WTC11 (cell line): ENCODE results near the gene USF2. TPM values are rescaled to one million over a fixed set of nuclear protein-coding genes. Genes with fewer than 3 reads are reported as not detected.

Experiments used
- ATAC-seq: fragments of 200-7000 bp; cut with Tn5 transposase; 2 replicates; pipeline ENCODE4 v1.10.0; 2021; ENCODE audit warnings: mild to moderate bottlenecking, moderate library complexity
- CTCF ChIA-PET: fragments of 300-600 bp; sonication (Branson Sonifier 250); formaldehyde crosslinking; loops from one replicate; lab custom pipeline; 2021; ENCODE audit warnings: antibody characterized with exemption; lab: Charles Lee
- POLR2A ChIA-PET: fragments of 350-600 bp; sonication (Branson Sonifier 250); formaldehyde crosslinking; loops from one replicate; lab custom pipeline; 2021; ENCODE audit warnings: antibody characterized with exemption; lab: Charles Lee
- DNase-seq: peaks from one replicate; pipeline ENCODE4 v3.0.0; 2021; ENCODE audit warnings: low spot score
- H3K27ac Mint-ChIP-seq: 2 replicates; pipeline ENCODE4 v1.8.0; 2021; ENCODE audit warnings: mixed read lengths
- H3K27me3 Mint-ChIP-seq: 2 replicates; pipeline ENCODE4 v1.8.0; 2021; ENCODE audit warnings: low read depth, mild to moderate bottlenecking, moderate library complexity, mixed read lengths
- H3K36me3 Mint-ChIP-seq: 2 replicates; pipeline ENCODE4 v1.8.0; 2021; ENCODE audit warnings: mixed read lengths
- H3K4me1 Mint-ChIP-seq: 2 replicates; pipeline ENCODE4 v1.8.0; 2022; ENCODE audit warnings: mixed read lengths
- H3K4me3 Mint-ChIP-seq: 2 replicates; pipeline ENCODE4 v1.8.0; 2021; ENCODE audit warnings: mild to moderate bottlenecking, moderate library complexity, mixed read lengths
- H3K9me3 Mint-ChIP-seq: 2 replicates; pipeline ENCODE4 v1.8.0; 2021; ENCODE audit warnings: mixed read lengths
- ATF1 ChIP-seq: sonication (generic); formaldehyde crosslinking; IDR thresholded peaks from 2 replicates; pipeline ENCODE4 v1.8.1; 2023; ENCODE audit warnings: mild to moderate bottlenecking, moderate library complexity, missing genetic modification reagents
- CDX4 ChIP-seq: fragments of 250-450 bp; sonication (Bioruptor Pico); IDR thresholded peaks from 2 replicates; pipeline ENCODE4 v1.9.0; 2021; ENCODE audit warnings: moderate library complexity, mild to moderate bottlenecking, inconsistent platforms, borderline replicate concordance
- CREM ChIP-seq: sonication (generic); formaldehyde crosslinking; IDR thresholded peaks from 2 replicates; pipeline ENCODE4 v1.8.1; 2022; ENCODE audit warnings: mild to moderate bottlenecking, missing genetic modification reagents, moderate library complexity
- ERG ChIP-seq: fragments of 250-450 bp; sonication (Bioruptor Pico); IDR thresholded peaks from 2 replicates; pipeline ENCODE4 v1.8.0; 2021; ENCODE audit warnings: mild to moderate bottlenecking
- ETV6 ChIP-seq: sonication (generic); formaldehyde crosslinking; IDR thresholded peaks from 2 replicates; pipeline ENCODE4 v1.8.1; 2022; ENCODE audit warnings: mild to moderate bottlenecking, missing genetic modification reagents
- GTF2I ChIP-seq: fragments of 250-450 bp; sonication (Bioruptor Pico); conservative IDR thresholded peaks from 2 replicates; pipeline ENCODE4 v1.4.0; 2021; ENCODE audit warnings: mild to moderate bottlenecking
- KAT7 ChIP-seq: sonication (generic); formaldehyde crosslinking; IDR thresholded peaks from 2 replicates; pipeline ENCODE4 v1.8.1; 2023; ENCODE audit warnings: missing genetic modification reagents, mild to moderate bottlenecking, borderline replicate concordance
- MXD4 ChIP-seq: fragments of 250-450 bp; sonication (Bioruptor Pico); IDR thresholded peaks from 2 replicates; pipeline ENCODE4 v1.8.0; 2021; ENCODE audit warnings: mild to moderate bottlenecking, moderate library complexity, borderline replicate concordance
- NFATC4 ChIP-seq: fragments of 250-450 bp; sonication (Bioruptor Pico); IDR thresholded peaks from 2 replicates; pipeline ENCODE4 v1.9.0; 2021; ENCODE audit warnings: mild to moderate bottlenecking
- NR2C2 ChIP-seq: sonication (generic); formaldehyde crosslinking; IDR thresholded peaks from 2 replicates; pipeline ENCODE4 v1.8.0; 2022; ENCODE audit warnings: mild to moderate bottlenecking, missing genetic modification reagents
- NR3C1 ChIP-seq: sonication (generic); formaldehyde crosslinking; conservative IDR thresholded peaks from 2 replicates; pipeline ENCODE4 v1.8.1; 2023; ENCODE audit warnings: low read depth, mild to moderate bottlenecking, missing genetic modification reagents
- SMAD4 ChIP-seq: sonication (generic); formaldehyde crosslinking; IDR thresholded peaks from 2 replicates; pipeline ENCODE4 v1.8.0; 2022; ENCODE audit warnings: mild to moderate bottlenecking, missing genetic modification reagents
- TEAD4 ChIP-seq: sonication (generic); formaldehyde crosslinking; IDR thresholded peaks from 2 replicates; pipeline ENCODE4 v1.8.0; 2022; ENCODE audit warnings: mild to moderate bottlenecking, missing genetic modification reagents
- TP53 ChIP-seq: sonication (generic); formaldehyde crosslinking; IDR thresholded peaks from 2 replicates; pipeline ENCODE4 v1.8.1; 2023; ENCODE audit warnings: mild to moderate bottlenecking, missing genetic modification reagents
- ZNF121 ChIP-seq: sonication (generic); formaldehyde crosslinking; IDR thresholded peaks from 2 replicates; pipeline ENCODE4 v1.8.0; 2023; ENCODE audit warnings: missing genetic modification reagents
- ZNF232 ChIP-seq: sonication (generic); formaldehyde crosslinking; IDR thresholded peaks from 2 replicates; pipeline ENCODE4 v1.8.0; 2022; ENCODE audit warnings: mild to moderate bottlenecking, missing genetic modification reagents
- ZNF532 ChIP-seq: fragments of 250-450 bp; sonication (Bioruptor Pico); IDR thresholded peaks from 2 replicates; pipeline ENCODE4 v1.9.0; 2021; ENCODE audit warnings: mild to moderate bottlenecking, borderline replicate concordance
- ZSCAN18 ChIP-seq: fragments of 250-450 bp; sonication (Bioruptor Pico); IDR thresholded peaks from 2 replicates; pipeline ENCODE4 v2.1.2; 2022; ENCODE audit warnings: mild to moderate bottlenecking, moderate library complexity
- total RNA-seq: library from RNA; stranded (reverse); gene quantifications from 3 replicates; pipeline ENCODE4 v1.2.3, GENCODE V29; 2021
- TF ChIP-seq, protein P1 (sequence below): fragments of 250-450 bp; sonication (Bioruptor Pico); IDR thresholded peaks from 2 replicates; pipeline ENCODE4 v1.9.0; 2021; ENCODE audit warnings: mild to moderate bottlenecking
- TF ChIP-seq, protein P2 (sequence below): sonication (generic); formaldehyde crosslinking; IDR thresholded peaks from 2 replicates; pipeline ENCODE4 v1.8.0; 2022; ENCODE audit warnings: mild to moderate bottlenecking, missing genetic modification reagents
- TF ChIP-seq, protein P3 (sequence below): sonication (generic); formaldehyde crosslinking; conservative IDR thresholded peaks from 2 replicates; pipeline ENCODE4 v1.8.1; 2022; ENCODE audit warnings: mild to moderate bottlenecking, missing genetic modification reagents
- TF ChIP-seq, protein P4 (sequence below): fragments of 250-450 bp; sonication (Bioruptor Pico); conservative IDR thresholded peaks from 2 replicates; pipeline ENCODE4 v1.9.0; 2021; ENCODE audit warnings: mild to moderate bottlenecking

The USF2 gene
- total RNA-seq, 1 experiment from 2014 or later, result 109 TPM

- H3K27ac Mint-ChIP-seq, result no peak overlapping the region
- no peak for TF ChIP-seq SMAD4 (CRISPR knock-in tag)
- no peak for TF ChIP-seq KAT7 (CRISPR knock-in tag)
- no peak for TF ChIP-seq ZNF232 (CRISPR knock-in tag)
- no peak for TF ChIP-seq ZNF121 (CRISPR knock-in tag)
- no peak for TF ChIP-seq NR3C1 (CRISPR knock-in tag)
- no peak for TF ChIP-seq NFATC4 (CRISPR knock-in tag)
- TF ChIP-seq ZSCAN18 (CRISPR knock-in tag), result no peak
- TF ChIP-seq, protein P1, sequence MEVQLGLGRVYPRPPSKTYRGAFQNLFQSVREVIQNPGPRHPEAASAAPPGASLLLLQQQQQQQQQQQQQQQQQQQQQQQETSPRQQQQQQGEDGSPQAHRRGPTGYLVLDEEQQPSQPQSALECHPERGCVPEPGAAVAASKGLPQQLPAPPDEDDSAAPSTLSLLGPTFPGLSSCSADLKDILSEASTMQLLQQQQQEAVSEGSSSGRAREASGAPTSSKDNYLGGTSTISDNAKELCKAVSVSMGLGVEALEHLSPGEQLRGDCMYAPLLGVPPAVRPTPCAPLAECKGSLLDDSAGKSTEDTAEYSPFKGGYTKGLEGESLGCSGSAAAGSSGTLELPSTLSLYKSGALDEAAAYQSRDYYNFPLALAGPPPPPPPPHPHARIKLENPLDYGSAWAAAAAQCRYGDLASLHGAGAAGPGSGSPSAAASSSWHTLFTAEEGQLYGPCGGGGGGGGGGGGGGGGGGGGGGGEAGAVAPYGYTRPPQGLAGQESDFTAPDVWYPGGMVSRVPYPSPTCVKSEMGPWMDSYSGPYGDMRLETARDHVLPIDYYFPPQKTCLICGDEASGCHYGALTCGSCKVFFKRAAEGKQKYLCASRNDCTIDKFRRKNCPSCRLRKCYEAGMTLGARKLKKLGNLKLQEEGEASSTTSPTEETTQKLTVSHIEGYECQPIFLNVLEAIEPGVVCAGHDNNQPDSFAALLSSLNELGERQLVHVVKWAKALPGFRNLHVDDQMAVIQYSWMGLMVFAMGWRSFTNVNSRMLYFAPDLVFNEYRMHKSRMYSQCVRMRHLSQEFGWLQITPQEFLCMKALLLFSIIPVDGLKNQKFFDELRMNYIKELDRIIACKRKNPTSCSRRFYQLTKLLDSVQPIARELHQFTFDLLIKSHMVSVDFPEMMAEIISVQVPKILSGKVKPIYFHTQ (CRISPR knock-in tag), result no peak
- TF ChIP-seq GTF2I (CRISPR knock-in tag), result no peak
- TF ChIP-seq CREM (CRISPR knock-in tag), result no peak
- no peak for TF ChIP-seq CDX4 (CRISPR knock-in tag)
- TF ChIP-seq ETV6 (CRISPR knock-in tag), result no peak
- TF ChIP-seq, protein P2, sequence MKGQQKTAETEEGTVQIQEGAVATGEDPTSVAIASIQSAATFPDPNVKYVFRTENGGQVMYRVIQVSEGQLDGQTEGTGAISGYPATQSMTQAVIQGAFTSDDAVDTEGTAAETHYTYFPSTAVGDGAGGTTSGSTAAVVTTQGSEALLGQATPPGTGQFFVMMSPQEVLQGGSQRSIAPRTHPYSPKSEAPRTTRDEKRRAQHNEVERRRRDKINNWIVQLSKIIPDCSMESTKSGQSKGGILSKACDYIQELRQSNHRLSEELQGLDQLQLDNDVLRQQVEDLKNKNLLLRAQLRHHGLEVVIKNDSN (CRISPR knock-in tag), result no peak
- no peak for TF ChIP-seq MXD4 (CRISPR knock-in tag)
- no peak for TF ChIP-seq NR2C2 (CRISPR knock-in tag)
- H3K27me3 Mint-ChIP-seq, result no peaks in the 10 kb centered on the region
- peaks cover 50% of the 10 kb centered on the region for H3K36me3 Mint-ChIP-seq
- H3K9me3 Mint-ChIP-seq, result no peaks in the 10 kb centered on the region
- ChIA-PET CTCF (interaction anchor here (0.9 to 1.2 kb wide), 2 partner anchors 9 to 202 kb away, joined by 5 to 7 read pairs; no protein-coding TSS in a partner anchor), POLR2A (interaction anchor here (1.6 kb wide), 1 partner anchor 9 kb away, joined by 3 read pairs; no protein-coding TSS in a partner anchor)
- H3K4me1 Mint-ChIP-seq, result peaks cover 7% of the 10 kb centered on the region
- no peak for ATAC-seq
- DNase-seq, result no peak
- H3K4me3 Mint-ChIP-seq, result peak overlapping the region; percentile 57
Measured at GRCh38 chr19:35270381-35270811, 1.6 kb downstream of the USF2 start.

- ChIA-PET CTCF (no interaction called here), POLR2A (no interaction called here)
- DNase-seq, result no peak
- Mint-ChIP-seq H3K27me3 (no peaks in the 10 kb centered on the region), H3K27ac (peak overlapping the region; percentile 57; the same call in 1 of the 2 replicates), H3K4me3 (no peak overlapping the region), H3K4me1 (no peaks in the 10 kb centered on the region), H3K9me3 (no peaks in the 10 kb centered on the region), H3K36me3 (peaks cover 51% of the 10 kb centered on the region)
- TF ChIP-seq ERG (CRISPR knock-in tag) (no peak), ZNF532 (CRISPR knock-in tag) (no peak), TP53 (CRISPR knock-in tag) (no peak), TEAD4 (CRISPR knock-in tag) (no peak), ATF1 (CRISPR knock-in tag) (no peak)
- TF ChIP-seq, protein P3, sequence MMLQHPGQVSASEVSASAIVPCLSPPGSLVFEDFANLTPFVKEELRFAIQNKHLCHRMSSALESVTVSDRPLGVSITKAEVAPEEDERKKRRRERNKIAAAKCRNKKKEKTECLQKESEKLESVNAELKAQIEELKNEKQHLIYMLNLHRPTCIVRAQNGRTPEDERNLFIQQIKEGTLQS (CRISPR knock-in tag), result no peak
- TF ChIP-seq, protein P4, sequence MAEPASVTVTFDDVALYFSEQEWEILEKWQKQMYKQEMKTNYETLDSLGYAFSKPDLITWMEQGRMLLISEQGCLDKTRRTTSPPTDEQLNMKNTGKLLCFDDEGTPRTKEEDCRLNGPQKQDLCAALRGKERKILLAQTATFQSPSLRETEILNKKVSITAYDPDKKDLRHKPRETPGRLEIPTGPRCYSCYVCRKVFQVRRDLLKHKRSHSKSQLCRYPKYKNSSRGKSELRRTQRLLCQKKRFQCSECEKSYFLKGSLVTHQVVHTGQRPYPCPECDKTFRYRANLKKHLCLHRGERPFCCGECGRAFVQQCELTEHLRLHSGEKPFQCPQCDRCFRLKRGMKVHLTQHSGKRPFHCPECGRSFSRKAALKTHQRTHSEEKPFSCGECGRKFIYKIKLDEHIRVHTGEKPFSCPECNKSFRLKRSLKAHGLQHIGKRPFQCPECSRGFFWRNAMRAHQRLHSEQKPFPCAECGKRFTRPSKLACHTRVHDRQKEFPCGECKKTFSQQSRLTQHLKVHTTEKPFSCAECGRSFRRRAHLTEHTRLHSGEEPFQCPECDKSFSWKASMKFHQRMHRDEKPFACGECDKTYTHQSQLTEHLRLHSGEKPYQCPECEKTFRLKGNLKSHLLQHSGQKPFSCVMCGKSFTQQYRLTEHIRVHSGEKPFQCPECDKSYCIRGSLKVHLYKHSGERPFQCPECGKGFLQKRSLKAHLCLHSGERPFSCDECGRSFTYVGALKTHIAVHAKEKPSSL (CRISPR knock-in tag), result no peak
- ATAC-seq, result no peak
Measured at GRCh38 chr19:35271546-35271945, 2.8 kb downstream of the USF2 start.
